SK-N-MC (cell line): ENCODE data around the gene CD300E.

Experiments used
- EZH2 ChIP-seq: fragments of 200-600 bp; sonication (generic); IDR thresholded peaks from one replicate; pipeline ENCODE4 v1.6.1; 2017; ENCODE audit warnings: antibody characterized with exemption
- FOXP2 ChIP-seq: optimal IDR thresholded peaks from 2 replicates; pipeline ENCODE3; 2011; ENCODE audit warnings: mild to moderate bottlenecking, moderate library complexity; ENCODE audit not compliant: insufficient read depth; ENCODE audit errors: extremely low read length, control extremely low read depth
- POLR2AphosphoS5 ChIP-seq: IDR thresholded peaks from 2 replicates; pipeline ENCODE4 v1.6.1; 2012; ENCODE audit warnings: mild to moderate bottlenecking, low read depth, low read length, borderline replicate concordance

DNA sequence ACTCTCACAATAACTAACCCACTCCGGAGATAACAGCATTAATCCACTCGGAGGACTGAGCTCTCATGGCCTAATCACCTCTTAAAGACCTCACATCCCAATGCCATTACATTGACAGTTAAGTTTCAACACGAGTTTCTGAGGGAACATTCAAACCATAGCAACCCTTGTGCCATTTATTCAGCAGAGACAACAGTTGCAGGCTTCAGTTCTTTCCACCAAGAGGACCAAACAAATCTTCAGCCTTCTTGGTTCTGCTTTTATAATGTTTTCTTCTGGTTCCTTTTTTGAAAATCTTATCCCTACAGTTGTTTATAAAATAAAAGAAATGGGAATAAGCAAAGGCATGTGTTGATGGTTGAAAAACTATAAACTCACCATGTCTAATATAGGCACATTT, 2.1 kb upstream of the CD300E start:
- TF ChIP-seq POLR2AphosphoS5: no peak
- TF ChIP-seq FOXP2: no peak
- no peak for TF ChIP-seq EZH2
